ENCODE measurements around the gene PXDC1. TPM values are rescaled to one million over a fixed set of nuclear protein-coding genes. Genes with fewer than 3 reads are reported as not detected.

PXDC1 gene
- total and polyA plus RNA-seq, 11 donors = 13.7 to 89.9 (median 29.1) TPM

DNA sequence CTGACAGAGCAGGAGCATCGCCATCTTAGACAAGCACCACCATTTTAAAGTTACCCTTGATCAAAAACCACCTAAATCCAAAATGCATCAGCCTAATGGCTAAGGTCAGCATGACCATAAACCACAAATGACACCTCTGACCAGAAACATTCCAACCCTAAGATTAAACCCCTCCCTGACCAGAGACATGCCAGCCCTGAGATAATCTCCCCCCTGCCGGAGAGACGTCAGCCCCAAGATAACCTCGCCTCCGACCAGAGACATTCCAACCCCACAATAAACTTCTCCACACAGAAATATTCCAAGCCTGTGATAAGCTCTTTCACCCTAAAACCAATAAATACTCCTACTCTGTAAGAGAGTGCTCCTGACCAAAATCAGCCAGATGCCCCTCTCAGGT lies 53.5 kb downstream of the PXDC1 start:
- no peak for TF ChIP-seq POLR2A (IDR thresholded peaks at IDR 0.05)
- TF ChIP-seq, protein P1, sequence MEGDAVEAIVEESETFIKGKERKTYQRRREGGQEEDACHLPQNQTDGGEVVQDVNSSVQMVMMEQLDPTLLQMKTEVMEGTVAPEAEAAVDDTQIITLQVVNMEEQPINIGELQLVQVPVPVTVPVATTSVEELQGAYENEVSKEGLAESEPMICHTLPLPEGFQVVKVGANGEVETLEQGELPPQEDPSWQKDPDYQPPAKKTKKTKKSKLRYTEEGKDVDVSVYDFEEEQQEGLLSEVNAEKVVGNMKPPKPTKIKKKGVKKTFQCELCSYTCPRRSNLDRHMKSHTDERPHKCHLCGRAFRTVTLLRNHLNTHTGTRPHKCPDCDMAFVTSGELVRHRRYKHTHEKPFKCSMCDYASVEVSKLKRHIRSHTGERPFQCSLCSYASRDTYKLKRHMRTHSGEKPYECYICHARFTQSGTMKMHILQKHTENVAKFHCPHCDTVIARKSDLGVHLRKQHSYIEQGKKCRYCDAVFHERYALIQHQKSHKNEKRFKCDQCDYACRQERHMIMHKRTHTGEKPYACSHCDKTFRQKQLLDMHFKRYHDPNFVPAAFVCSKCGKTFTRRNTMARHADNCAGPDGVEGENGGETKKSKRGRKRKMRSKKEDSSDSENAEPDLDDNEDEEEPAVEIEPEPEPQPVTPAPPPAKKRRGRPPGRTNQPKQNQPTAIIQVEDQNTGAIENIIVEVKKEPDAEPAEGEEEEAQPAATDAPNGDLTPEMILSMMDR (IDR thresholded peaks at IDR 0.05) = no peak
- H3K4me3 ChIP-seq = no peak overlapping the region
- DNase-seq (no peak), ATAC-seq (no peak)
- peaks cover 0 to 10% (median 0%) of the 10 kb centered on the region in 12 donors for H3K9me3 ChIP-seq
- no peaks in the 10 kb centered on the region for H3K27me3 ChIP-seq
- no peak overlapping the region for H3K27ac ChIP-seq
- intact Hi-C loops (cut with DNase I) = no loop called here
- no peaks in the 10 kb centered on the region for H3K36me3 ChIP-seq
- 69 to 94% (median 85%) methylated on average over 5 of the region's 5 CpGs for WGBS, 4 donors
- H3K4me1 ChIP-seq = no peaks in the 10 kb centered on the region

- no peak overlapping the region for H3K4me3 ChIP-seq
- H3K27ac ChIP-seq = no peak overlapping the region
- ATAC-seq (peak in 2 of 4 donors; percentile 77 to 84), DNase-seq (no peak)
- TF ChIP-seq, protein P1 (IDR thresholded peaks at IDR 0.05) = no peak
- no peak for TF ChIP-seq POLR2A (IDR thresholded peaks at IDR 0.05)
- no peaks in the 10 kb centered on the region for H3K4me1 ChIP-seq
- H3K9me3 ChIP-seq = peaks cover 0 to 10% (median 0%) of the 10 kb centered on the region in 12 donors
- intact Hi-C loops (cut with DNase I) = no loop called here
- WGBS, 4 donors = 92 to 100% (median 98%) methylated on average over 1 of the region's 1 CpG
- H3K36me3 ChIP-seq = no peaks in the 10 kb centered on the region
- no peaks in the 10 kb centered on the region for H3K27me3 ChIP-seq
Measured at GRCh38 chr6:3697609-3698008, 53.9 kb downstream of the PXDC1 start.

GRCh38 chr6:3696525-3697088 lies 54.9 kb downstream of the PXDC1 start:
- H3K27me3 ChIP-seq = no peaks in the 10 kb centered on the region
- H3K4me1 ChIP-seq = no peaks in the 10 kb centered on the region
- peaks cover 0 to 10% (median 0%) of the 10 kb centered on the region in 12 donors for H3K9me3 ChIP-seq
- DNase-seq (no peak), ATAC-seq (peak in 1 of 4 donors; percentile 31)
- intact Hi-C loops (cut with DNase I) = no loop called here
- 77 to 83% (median 78%) methylated on average over 5 of the region's 5 CpGs for WGBS, 4 donors
- H3K4me3 ChIP-seq = no peak overlapping the region
- no peak overlapping the region for H3K27ac ChIP-seq
- no peaks in the 10 kb centered on the region for H3K36me3 ChIP-seq
- TF ChIP-seq, protein P1 (IDR thresholded peaks at IDR 0.05) = no peak
- no peak for TF ChIP-seq POLR2A (IDR thresholded peaks at IDR 0.05)

DNA sequence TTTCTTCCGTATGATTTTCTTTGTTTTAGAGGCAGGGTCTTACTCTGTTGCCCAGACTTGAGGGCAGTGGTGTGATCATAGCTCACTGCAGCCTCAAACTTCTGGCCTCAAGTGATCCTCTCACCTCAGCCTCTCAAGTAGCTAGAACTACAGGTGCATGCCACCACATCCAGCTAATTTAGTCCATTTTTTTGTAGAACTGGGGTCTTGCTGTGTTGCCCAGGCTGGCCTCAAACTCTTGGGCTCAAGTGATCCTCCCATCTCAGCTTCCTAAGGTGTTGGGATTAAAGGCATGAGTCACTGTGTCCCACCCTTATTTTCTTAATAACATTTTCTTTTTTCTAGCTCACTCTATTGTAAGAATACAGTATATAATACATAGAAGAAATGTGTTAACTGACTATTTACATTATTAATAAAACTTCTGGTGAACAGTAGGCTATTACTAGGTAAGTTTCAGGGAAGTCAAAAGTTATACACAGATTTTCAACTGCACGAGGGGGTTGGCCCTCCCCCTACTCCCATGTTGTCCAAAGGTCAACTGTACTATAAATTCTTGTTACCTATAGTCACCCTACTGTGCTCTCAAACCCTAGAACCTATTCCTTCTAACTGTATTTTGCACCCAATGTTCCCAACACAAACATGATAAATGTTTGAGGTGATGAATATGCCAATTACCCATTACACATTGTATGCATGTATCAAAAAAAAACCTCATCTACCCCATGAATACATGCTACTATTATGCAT lies 56.3 kb downstream of the PXDC1 start:
- no peak overlapping the region for H3K27ac ChIP-seq
- no peak for TF ChIP-seq POLR2A (IDR thresholded peaks at IDR 0.05)
- TF ChIP-seq, protein P1 (IDR thresholded peaks at IDR 0.05) = no peak
- H3K4me3 ChIP-seq = no peak overlapping the region
- ATAC-seq = no peak
- no peaks in the 10 kb centered on the region for H3K36me3 ChIP-seq
- no peak for DNase-seq
- no peaks in the 10 kb centered on the region for H3K27me3 ChIP-seq
- 80 to 89% (median 84%) methylated on average over 2 of the region's 2 CpGs for WGBS, 4 donors
- H3K9me3 ChIP-seq = peaks cover 0 to 10% (median 0%) of the 10 kb centered on the region in 12 donors
- intact Hi-C loops (cut with DNase I) = no loop called here
- no peaks in the 10 kb centered on the region for H3K4me1 ChIP-seq
